IMR-90 (cell line): Measurements from ENCODE around the gene TIMELESS. TPM values are rescaled to one million over a fixed set of nuclear protein-coding genes. Genes with fewer than 3 reads are reported as not detected.
A peak's percentile ranks its signal among the peaks of the same experiment; 100 is the strongest.

Experiments
- ATAC-seq: fragments of 200-7000 bp; cut with Tn5 transposase; 2 replicates; pipeline ENCODE4 v1.9.1; 2020; ENCODE audit warnings: low read depth, mild to moderate bottlenecking, moderate library complexity
- BruUV-seq: library from RNA; stranded (reverse); fragments of 400-500 nt; replicated peaks from 2 replicates; lab custom pipeline; 2021; lab: Mats Ljungman, UMichigan
- CTCF ChIA-PET: fragments of 300-600 bp; formaldehyde crosslinking; extraction: SDS; loops from one replicate; lab custom pipeline; 2021; ENCODE audit warnings: antibody characterized with exemption; lab: Yijun Ruan, JAX
- POLR2A ChIA-PET: fragments of 300-600 bp; sonication (Branson Sonifier 250); formaldehyde crosslinking; loops from one replicate; lab custom pipeline; 2022; ENCODE audit warnings: antibody characterized with exemption; ENCODE audit not compliant: unreplicated experiment; lab: Charles Lee
- DNase-seq: peaks from one replicate; pipeline ENCODE4 v3.0.0; 2013
- H2AFZ ChIP-seq: replicated peaks from 2 replicates; pipeline ENCODE3; 2013; ENCODE audit warnings: low read length, mild to moderate bottlenecking; ENCODE audit not compliant: poor library complexity
- H2AK5ac ChIP-seq: 2 replicates; pipeline ENCODE4 v1.6.1; 2013; ENCODE audit warnings: low read depth, low read length, inconsistent platforms
- H2AK9ac ChIP-seq: replicated peaks from 2 replicates; pipeline ENCODE3; 2013; ENCODE audit warnings: mild to moderate bottlenecking, low read depth, low read length, moderate library complexity; ENCODE audit not compliant: poor library complexity
- H2BK120ac ChIP-seq: 2 replicates; pipeline ENCODE4 v1.6.1; 2013; ENCODE audit warnings: low read depth, low read length, inconsistent platforms
- H2BK15ac ChIP-seq: 3 replicates; pipeline ENCODE4 v1.6.1; 2013; ENCODE audit warnings: low read depth, low read length, inconsistent platforms
- H2BK20ac ChIP-seq: 2 replicates; pipeline ENCODE4 v1.6.1; 2013; ENCODE audit warnings: low read depth, mild to moderate bottlenecking, inconsistent platforms, low read length, moderate library complexity
- H2BK5ac ChIP-seq: 2 replicates; pipeline ENCODE4 v1.6.1; 2013; ENCODE audit warnings: mild to moderate bottlenecking, low read depth, low read length, inconsistent platforms; ENCODE audit not compliant: poor library complexity, severe bottlenecking
- H3K14ac ChIP-seq: replicated peaks from 2 replicates; pipeline ENCODE4 v1.6.1; 2013; ENCODE audit warnings: low read depth, low read length, inconsistent platforms
- H3K18ac ChIP-seq: 2 replicates; pipeline ENCODE4 v1.6.1; 2013; ENCODE audit warnings: low read depth, low read length, control low read depth
- H3K23ac ChIP-seq: 2 replicates; pipeline ENCODE4 v1.6.1; 2013; ENCODE audit warnings: low read depth, low read length, inconsistent platforms
- H3K27ac ChIP-seq: 2 replicates; pipeline ENCODE4 v1.5.1; 2013; ENCODE audit warnings: mild to moderate bottlenecking, control low read depth, low read length; ENCODE audit not compliant: insufficient read depth
- H3K27me3 ChIP-seq: 2 replicates; pipeline ENCODE4 v1.6.1; 2013; ENCODE audit warnings: low read length; ENCODE audit not compliant: control insufficient read depth, insufficient read depth
- H3K36me3 ChIP-seq: 2 replicates; pipeline ENCODE4 v1.6.1; 2013; ENCODE audit warnings: low read length, mixed read lengths; ENCODE audit not compliant: control insufficient read depth, insufficient read depth
- H3K4ac ChIP-seq: 2 replicates; pipeline ENCODE4 v1.6.1; 2013; ENCODE audit warnings: low read depth, low read length, inconsistent platforms
- H3K4me1 ChIP-seq: 2 replicates; pipeline ENCODE4 v1.6.1; 2013; ENCODE audit warnings: low read length, mixed read lengths; ENCODE audit not compliant: control insufficient read depth, insufficient read depth
- H3K4me2 ChIP-seq: 2 replicates; pipeline ENCODE4 v1.6.1; 2013; ENCODE audit warnings: low read depth, mild to moderate bottlenecking, control low read depth, low read length, moderate library complexity
- H3K4me3 ChIP-seq: 2 replicates; pipeline ENCODE4 v1.5.1; 2013; ENCODE audit warnings: low read depth, mild to moderate bottlenecking, control low read depth, low read length, moderate library complexity; ENCODE audit not compliant: insufficient read depth
- H3K56ac ChIP-seq: 2 replicates; pipeline ENCODE4 v1.6.1; 2013; ENCODE audit warnings: low read length, inconsistent platforms; ENCODE audit not compliant: insufficient read depth; ENCODE audit errors: extremely low read depth
- H3K79me1 ChIP-seq, 2 experiments: 2 replicates each; pipeline ENCODE4 v1.6.1; 2013; ENCODE audit warnings: low read length in 2 of 2, inconsistent platforms in 1 of 2, low read depth in 1 of 2
- H3K9ac ChIP-seq: 2 replicates; pipeline ENCODE4 v1.6.1; 2013; ENCODE audit warnings: low read depth, low read length, control low read depth
- H3K9me1 ChIP-seq: 2 replicates; pipeline ENCODE4 v1.6.1; 2013; ENCODE audit warnings: low read length, inconsistent platforms; ENCODE audit not compliant: insufficient read depth
- H3K9me3 ChIP-seq: 2 replicates; pipeline ENCODE4 v1.6.1; 2013; ENCODE audit warnings: low read length; ENCODE audit not compliant: control insufficient read depth, insufficient read depth
- H4K20me1 ChIP-seq: 2 replicates; pipeline ENCODE4 v1.6.1; 2013; ENCODE audit warnings: low read length, inconsistent platforms; ENCODE audit not compliant: insufficient read depth
- H4K5ac ChIP-seq: 2 replicates; pipeline ENCODE4 v1.6.1; 2013; ENCODE audit warnings: mild to moderate bottlenecking, low read depth, low read length, control low read depth
- H4K8ac ChIP-seq, 2 experiments: 2 replicates each; pipeline ENCODE4 v1.6.1; 2013; ENCODE audit warnings: low read depth in 2 of 2, low read length in 2 of 2, control low read depth in 1 of 2, inconsistent platforms in 1 of 2
- H4K91ac ChIP-seq: 2 replicates; pipeline ENCODE4 v1.6.1; 2013; ENCODE audit warnings: low read depth, low read length, inconsistent platforms; ENCODE audit not compliant: insufficient read depth
- BHLHE40 ChIP-seq: fragments of 150-350 bp; IDR thresholded peaks from 2 replicates; pipeline ENCODE4 v1.6.1; 2016; ENCODE audit warnings: mild to moderate bottlenecking, low read depth, low read length
- CEBPB ChIP-seq: IDR thresholded peaks from 2 replicates; pipeline ENCODE4 v1.6.1; 2012; ENCODE audit warnings: low read depth, low read length, improper control_type of control experiment
- CHD1 ChIP-seq: IDR thresholded peaks from 2 replicates; pipeline ENCODE4 v1.6.1; 2012; ENCODE audit warnings: low read depth, low read length, improper control_type of control experiment
- CTCF ChIP-seq: conservative IDR thresholded peaks from 2 replicates; pipeline ENCODE4 v1.5.1; 2012; ENCODE audit warnings: mild to moderate bottlenecking, low read depth, low read length, improper control_type of control experiment
- ELK1 ChIP-seq: fragments of 150-350 bp; IDR thresholded peaks from 2 replicates; pipeline ENCODE4 v1.6.1; 2016; ENCODE audit warnings: low read depth, mild to moderate bottlenecking, low read length, moderate library complexity, borderline replicate concordance
- FOS ChIP-seq: fragments of 150-350 bp; IDR thresholded peaks from 2 replicates; pipeline ENCODE4 v1.6.1; 2016; ENCODE audit warnings: low read depth, low read length
- MAFK ChIP-seq: IDR thresholded peaks from 2 replicates; pipeline ENCODE4 v1.6.1; 2012; ENCODE audit warnings: low read depth, low read length, improper control_type of control experiment
- MAZ ChIP-seq: IDR thresholded peaks from 2 replicates; pipeline ENCODE4 v1.6.1; 2012; ENCODE audit warnings: low read depth, mild to moderate bottlenecking, low read length, improper control_type of control experiment, moderate library complexity, borderline replicate concordance
- MXI1 ChIP-seq: IDR thresholded peaks from 2 replicates; pipeline ENCODE4 v1.6.1; 2012; ENCODE audit warnings: low read depth, mild to moderate bottlenecking, low read length, moderate library complexity, borderline replicate concordance
- NFE2L2 ChIP-seq: fragments of 150-350 bp; IDR thresholded peaks from 2 replicates; pipeline ENCODE4 v1.6.1; 2016; ENCODE audit warnings: low read depth, mild to moderate bottlenecking, low read length
- POLR2A ChIP-seq: IDR thresholded peaks from 2 replicates; pipeline ENCODE4 v1.6.1; 2012; ENCODE audit warnings: mild to moderate bottlenecking, low read depth, low read length
- RCOR1 ChIP-seq: IDR thresholded peaks from 2 replicates; pipeline ENCODE4 v1.6.1; 2012; ENCODE audit warnings: mild to moderate bottlenecking, low read length, improper control_type of control experiment; ENCODE audit not compliant: insufficient replicate concordance
- SMC3 ChIP-seq: fragments of 150-350 bp; IDR thresholded peaks from 2 replicates; pipeline ENCODE4 v1.6.1; 2016; ENCODE audit warnings: low read depth, mild to moderate bottlenecking, antibody characterized with exemption, low read length, moderate library complexity
- WGBS, 2 experiments: methylation state at CpG; one replicate each; pipeline versions ENCODE4 v1.1.5 to v1.1.7; 2013; ENCODE audit warnings: missing lambda C conversion rate in 2 of 2; ENCODE audit not compliant: insufficient read length in 1 of 2; ENCODE audit errors: extremely low coverage in 2 of 2; 5-methylcytosine and 5-hydroxymethylcytosine counted together
- dilution Hi-C: fragments of 300-500 bp; cut with HindIII; formaldehyde crosslinking; loops from one replicate; pipeline ENCODE4 v1.14.3; 2018; ENCODE audit warnings: low sequenced_read_pairs; ENCODE audit not compliant: unreplicated experiment
- in situ Hi-C: fragments of 300-500 bp; cut with MboI; formaldehyde crosslinking; loops from 3 replicates; pipeline ENCODE4 v1.14.3; 2019; ENCODE audit warnings: low sequenced_read_pairs, inconsistent platforms, mixed read lengths
- intact Hi-C: fragments of 100-400 bp; cut with micrococcal nuclease; formaldehyde crosslinking; loops from 2 replicates; pipeline ENCODE4 v1.10.0; 2022
- polyA plus RNA-seq, 3 experiments: library from polyadenylated mRNA; depleted of rRNA; stranded (reverse); fragments of >200 nt; gene quantifications; 2 replicates each; pipeline ENCODE4 v1.2.3, GENCODE V29; 2012; ENCODE audit warnings: low replicate concordance in 1 of 3
- total RNA-seq: library from RNA; depleted of rRNA; stranded (reverse); fragments of >200 nt; gene quantifications from 2 replicates; pipeline ENCODE4 v1.2.3, GENCODE V29; 2012
- TF ChIP-seq, protein P1 (sequence below): fragments of 150-350 bp; IDR thresholded peaks from 2 replicates; pipeline ENCODE4 v1.6.1; 2017; ENCODE audit warnings: mild to moderate bottlenecking, antibody characterized with exemption, low read length, low read depth

TIMELESS gene
- total and polyA plus RNA-seq, 2 of the 4 experiments (the other 2 are of a cell fraction) = 7.3 to 10.4 TPM

GRCh38 chr12:56449622-56449984 lies 377 bp upstream of the TIMELESS start:
- Histone ChIP-seq H3K4ac (peak overlapping the region; percentile 52; the same call in 1 of the 2 replicates), H2AK9ac (no peak overlapping the region), H2AK5ac (no peak overlapping the region; the same call in 1 of the 2 replicates), H3K14ac (no peak overlapping the region; the same call in 1 of the 2 replicates), H3K23ac (peak overlapping the region; percentile 88; the same call in 1 of the 2 replicates), H3K27ac (peak overlapping the region; percentile 21; the same call in 1 of the 2 replicates), H3K27me3 (peaks cover 9% of the 10 kb centered on the region), H3K4me3 (peak overlapping the region; percentile 54), H4K91ac (no peak overlapping the region), H4K8ac (peak overlapping the region; percentile 86 to 97), H2BK120ac (no peak overlapping the region), H3K9me3 (no peaks in the 10 kb centered on the region), H2BK20ac (no peak overlapping the region), H3K36me3 (no peaks in the 10 kb centered on the region), H2BK15ac (no peak overlapping the region), H3K56ac (peak overlapping the region; percentile 68), H4K20me1 (no peaks in the 10 kb centered on the region), H2AFZ (no peak overlapping the region), H3K4me2 (peak overlapping the region; percentile 85), H3K4me1 (no peaks in the 10 kb centered on the region), H3K9me1 (no peaks in the 10 kb centered on the region), H3K9ac (peak overlapping the region; percentile 51; the same call in 1 of the 2 replicates), H2BK5ac (peak overlapping the region; percentile 80), H4K5ac (peak overlapping the region; percentile 98), H3K79me1 (peaks cover 12 to 13% of the 10 kb centered on the region in 2 experiments), H3K18ac (peak overlapping the region; percentile 43; the same call in 1 of the 2 replicates)
- ChIA-PET POLR2A (interaction anchor here (1.0 kb wide), 1 partner anchor 90 kb away, joined by 3 read pairs; no protein-coding TSS in a partner anchor), CTCF (interaction anchor here (1.9 kb wide), 1 partner anchor 14 kb away, joined by 8 read pairs; no protein-coding TSS in a partner anchor)
- 21% methylated on average over 2 of the region's 5 CpGs; no CpG with 5 or more reads in 1 of the 2 experiments for whole genome bisulfite sequencing, 2 experiments
- TF ChIP-seq MAZ (no peak), POLR2A (no peak), BHLHE40 (no peak), CEBPB (no peak), FOS (no peak), MXI1 (no peak), SMC3 (no peak), ELK1 (no peak), CTCF (no peak), MAFK (no peak), RCOR1 (no peak), NFE2L2 (no peak), CHD1 (no peak)
- TF ChIP-seq, protein P1, sequence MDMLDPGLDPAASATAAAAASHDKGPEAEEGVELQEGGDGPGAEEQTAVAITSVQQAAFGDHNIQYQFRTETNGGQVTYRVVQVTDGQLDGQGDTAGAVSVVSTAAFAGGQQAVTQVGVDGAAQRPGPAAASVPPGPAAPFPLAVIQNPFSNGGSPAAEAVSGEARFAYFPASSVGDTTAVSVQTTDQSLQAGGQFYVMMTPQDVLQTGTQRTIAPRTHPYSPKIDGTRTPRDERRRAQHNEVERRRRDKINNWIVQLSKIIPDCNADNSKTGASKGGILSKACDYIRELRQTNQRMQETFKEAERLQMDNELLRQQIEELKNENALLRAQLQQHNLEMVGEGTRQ = no peak
- ATAC-seq (peak; percentile 2), DNase-seq (no peak)
- BruUV-seq = no TSS peak
- in situ Hi-C loops (no loop called here), intact Hi-C loops (no loop called here), dilution Hi-C loops (no loop called here)
